K562 (cell line): ENCODE measurements around the gene CRLF3. TPM values are rescaled to one million over a fixed set of nuclear protein-coding genes. Genes with fewer than 3 reads are reported as not detected.

Experiments used
- CC2D1A ChIP-seq: fragments of 450-650 bp; IDR thresholded peaks from 2 replicates; pipeline ENCODE4 v1.6.1; 2017; ENCODE audit warnings: mild to moderate bottlenecking
- DEAF1 ChIP-seq: fragments of 450-650 bp; formaldehyde crosslinking; IDR thresholded peaks from 2 replicates; pipeline ENCODE4 v1.4.0; 2020; ENCODE audit warnings: mild to moderate bottlenecking, moderate library complexity
- EGR1 ChIP-seq: fragments of 450-650 bp; conservative IDR thresholded peaks from 2 replicates; pipeline ENCODE4 v1.6.1; 2017; ENCODE audit warnings: mild to moderate bottlenecking
- EZH2 ChIP-seq: IDR thresholded peaks from 2 replicates; pipeline ENCODE4 v1.6.1; 2012; ENCODE audit warnings: low read depth, mild to moderate bottlenecking, inconsistent platforms, low read length, borderline replicate concordance
- GABPA ChIP-seq: fragments of 200-800 bp; sonication (Bioruptor generic); conservative IDR thresholded peaks from 2 replicates; pipeline ENCODE4 v1.6.1; 2016; ENCODE audit warnings: low read depth, missing genetic modification characterization, missing compliant biosample characterization
- GATAD2B ChIP-seq: fragments of 450-650 bp; IDR thresholded peaks from 2 replicates; pipeline ENCODE4 v1.6.1; 2017; ENCODE audit warnings: mild to moderate bottlenecking, borderline replicate concordance
- HNRNPLL ChIP-seq: fragments of 200-400 bp; formaldehyde crosslinking; IDR thresholded peaks from 2 replicates; pipeline ENCODE4 v1.6.1; 2017; ENCODE audit warnings: low read length, low read depth, mild to moderate bottlenecking; ENCODE audit not compliant: poor library complexity, severe bottlenecking
- SP1 ChIP-seq: sonication (generic); formaldehyde crosslinking; IDR thresholded peaks from 2 replicates; pipeline ENCODE4 v1.8.1; 2022; ENCODE audit warnings: mild to moderate bottlenecking, missing genetic modification reagents
- TCF7 ChIP-seq: sonication (generic); IDR thresholded peaks from 2 replicates; pipeline ENCODE4 v1.6.1; 2016; ENCODE audit warnings: antibody characterized with exemption, borderline replicate concordance
- ZNF407 ChIP-seq: fragments of 450-650 bp; IDR thresholded peaks from 2 replicates; pipeline ENCODE4 v1.6.1; 2016; ENCODE audit warnings: low read depth
- ZNF609 ChIP-seq: sonication (generic); formaldehyde crosslinking; IDR thresholded peaks from 2 replicates; pipeline ENCODE4 v1.8.1; 2023; ENCODE audit warnings: missing genetic modification reagents, mild to moderate bottlenecking, borderline replicate concordance
- polyA plus RNA-seq, 8 experiments: library from polyadenylated mRNA; depleted of rRNA in 4 of 8; stranded (reverse) in 5 of 8; unstranded in 3 of 8; fragments of >200 nt; fragmentation: Nextera tagmentation in 2 of 8; fragmentation: Illumina TruSeq in 1 of 8; extraction: Ambion mirVana in 2 of 8; extraction: Trizol in 1 of 8; gene quantifications; 2 replicates each; pipeline versions ENCODE4 v1.2.1 to v1.2.3, GENCODE V29; 2011 to 2014; ENCODE audit warnings: inconsistent platforms in 1 of 8, missing spikeins in 1 of 8
- total RNA-seq, 7 experiments: library from RNA; depleted of rRNA in 6 of 7; stranded (reverse); fragments of >200 nt in 6 of 7; fragmentation: Illumina TruSeq in 2 of 7; extraction: Trizol in 2 of 7; gene quantifications; 2 replicates each; pipeline versions ENCODE4 v1.2.1 to v1.2.3, GENCODE V29; 2011 to 2021; ENCODE audit warnings: low replicate concordance in 1 of 7

Gene CRLF3
- total and polyA plus RNA-seq, 9 of the 15 experiments (the other 6 are each of a cell fraction or from before 2014, with no cell fraction given) = 13.2 to 55.9 (median 29.8) TPM

DNA sequence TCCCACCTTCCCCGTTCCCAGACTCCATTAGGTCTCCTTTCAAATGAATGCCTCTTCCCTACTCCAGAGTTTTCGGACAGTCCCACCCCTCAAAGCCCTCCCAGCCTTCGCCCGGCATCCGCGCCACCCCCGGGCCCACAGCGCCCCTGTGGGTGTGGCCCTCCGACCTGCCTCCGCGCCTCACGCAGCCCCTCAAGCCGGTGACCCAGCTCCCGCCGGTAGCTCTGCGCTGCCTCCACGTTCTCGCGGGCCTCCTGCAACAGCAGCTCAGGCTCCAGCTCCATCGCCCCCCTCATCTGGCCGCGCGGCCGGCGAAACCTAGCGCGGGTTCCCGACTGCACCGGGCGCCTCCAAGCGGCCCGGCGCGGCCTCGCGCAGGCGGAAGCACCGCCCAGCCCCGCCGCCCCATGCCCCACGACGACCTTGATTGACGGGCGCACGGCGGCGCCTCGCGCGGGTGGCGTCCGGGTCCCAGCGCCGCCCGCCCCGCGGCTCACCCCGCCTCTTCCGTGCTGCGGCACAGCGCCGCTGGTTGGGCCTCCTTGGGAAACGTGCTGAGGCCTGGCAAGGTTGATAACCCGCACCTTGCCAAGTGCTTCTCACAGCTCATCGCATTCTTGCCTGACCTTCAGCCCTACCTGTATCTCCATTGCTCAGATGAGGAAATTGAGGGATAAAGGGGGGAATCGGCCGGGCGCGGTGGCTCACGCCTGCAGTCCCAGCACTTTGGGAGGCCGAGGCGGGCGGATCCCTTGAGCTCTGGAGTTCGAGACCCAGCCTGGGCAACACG lies at the start of gene CRLF3 (continued):
- TF ChIP-seq ZNF609 (no peak), DEAF1 (CRISPR knock-in tag) (no peak), HNRNPLL (peak; percentile 30), EGR1 (0 out of 2 replicates have a peak, but pooled peaks have one; percentile 28), GABPA (tag) (peak; percentile 91), TCF7 (no peak), GATAD2B (peak; percentile 96), ZNF407 (no peak), CC2D1A (no peak), EZH2 (no peak), SP1 (CRISPR knock-in tag) (no peak)
